OCI-M1 (cell line): ENCODE data around the gene USP17L18.
"Not testable (repeated sequence)": the region's sequence is repeated elsewhere in the genome, so short reads cannot be mapped to it uniquely, and the experiment has no call there.

Experiments used
- DNase-seq: peaks from one replicate; lab custom pipeline; 2025; lab: John Stamatoyannopoulos, UW

Gene USP17L18

GRCh38 chr4:9247953-9248680 is at the start of gene USP17L18:
TSS of gene USP17L18 (plus strand) at chr4:9248630. CDS start at chr4:9248630, 0 bp downstream.
- not testable (repeated sequence) for DNase-seq

- DNase-seq: not testable (repeated sequence)
These were observed 38.1 kb upstream of the USP17L18 start, which contains the start of gene USP17L10 for GRCh38 chr4:9210357-9210756. TSS of gene USP17L10 (plus strand) at chr4:9210657. CDS start at chr4:9210657, 0 bp downstream.

DNA sequence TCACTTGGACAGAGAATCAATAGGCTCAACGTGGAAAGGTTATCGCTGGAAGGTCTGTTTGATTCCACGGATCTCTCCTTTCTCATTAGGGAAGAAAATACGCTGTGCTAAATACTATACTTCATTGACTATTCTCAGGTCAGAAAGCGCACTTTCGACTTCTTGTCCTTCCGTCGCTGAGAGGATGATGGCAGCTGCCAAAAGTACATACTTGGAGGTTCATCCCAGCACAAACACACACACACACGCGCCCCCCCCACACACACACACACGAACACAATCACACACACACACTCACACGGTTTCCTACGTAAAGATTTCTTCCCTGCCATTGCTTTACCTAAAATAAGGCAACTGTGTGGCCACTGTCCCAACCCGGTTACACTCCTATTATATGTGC is 33.7 kb upstream of the USP17L18 start:
- not testable (repeated sequence) for DNase-seq

- DNase-seq: not testable (repeated sequence)
These were observed 33.3 kb upstream of the USP17L18 start, which contains the start of gene USP17L11 for GRCh38 chr4:9215105-9215504. TSS of gene USP17L11 (plus strand) at chr4:9215405. CDS start at chr4:9215405, 0 bp downstream.

DNA sequence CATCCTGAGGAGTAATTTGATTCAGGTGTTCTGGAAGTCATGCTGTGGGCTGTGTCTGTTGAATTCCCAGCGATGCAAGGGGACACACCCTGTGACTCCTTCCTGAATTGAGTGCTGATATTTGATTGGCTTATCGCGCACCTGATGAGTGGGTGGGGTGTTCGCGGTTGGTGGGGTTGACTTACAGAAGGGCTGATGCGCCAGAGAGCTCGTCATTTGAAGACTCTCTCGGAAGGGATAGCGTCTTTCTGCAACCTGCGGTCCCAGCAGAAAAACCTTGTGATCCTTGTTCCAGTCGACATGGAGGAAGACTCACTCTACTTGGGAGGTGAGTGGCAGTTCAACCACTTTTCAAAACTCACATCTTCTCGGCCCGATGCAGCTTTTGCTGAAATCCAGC is 28.6 kb upstream of the USP17L18 start, which contains the start of gene USP17L12:
Gene USP17L12 (plus strand): TSS at position 301 of the 400 bp plus-strand sequence. CDS start 0 bp downstream, at position 301.
- DNase-seq: not testable (repeated sequence)

- not testable (repeated sequence) for DNase-seq
These were observed 23.8 kb upstream of the USP17L18 start, which contains the start of gene USP17L13 for GRCh38 chr4:9224596-9224995. TSS of gene USP17L13 (plus strand) at chr4:9224896. CDS start at chr4:9224896, 0 bp downstream.

- DNase-seq: not testable (repeated sequence)
These were observed 18.2 kb upstream of the USP17L18 start for GRCh38 chr4:9230249-9230648.

- not testable (repeated sequence) for DNase-seq
These were observed 14.3 kb upstream of the USP17L18 start, which contains the start of gene USP17L15 for GRCh38 chr4:9234085-9234484. TSS of gene USP17L15 (plus strand) at chr4:9234385. CDS start at chr4:9234385, 0 bp downstream.

DNA sequence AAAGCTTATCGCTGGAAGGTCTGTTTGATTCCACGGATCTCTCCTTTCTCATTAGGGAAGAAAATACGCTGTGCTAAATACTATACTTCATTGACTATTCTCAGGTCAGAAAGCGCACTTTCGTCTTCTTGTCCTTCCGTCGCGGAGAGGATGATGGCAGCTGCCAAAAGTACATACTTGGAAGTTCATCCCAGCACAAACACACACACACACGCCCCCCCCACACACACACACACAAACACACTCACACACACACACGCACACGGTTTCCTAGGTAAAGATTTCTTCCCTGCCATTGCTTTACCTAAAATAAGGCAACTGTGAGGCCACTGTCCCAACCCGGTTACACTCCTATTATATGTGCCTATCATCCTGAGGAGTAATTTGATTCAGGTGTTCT is 10.0 kb upstream of the USP17L18 start:
- not testable (repeated sequence) for DNase-seq

GRCh38 chr4:9243579-9243978 is 4.9 kb upstream of the USP17L18 start, which contains the start of gene USP17L17:
TSS of gene USP17L17 (plus strand) at chr4:9243879. CDS start at chr4:9243879, 0 bp downstream.
- DNase-seq: not testable (repeated sequence)

- DNase-seq: not testable (repeated sequence)
These were observed 4.6 kb downstream of the USP17L18 start, which contains the start of gene USP17L19 for GRCh38 chr4:9253078-9253477. TSS of gene USP17L19 (plus strand) at chr4:9253378. CDS start at chr4:9253378, 0 bp downstream.

- DNase-seq: not testable (repeated sequence)
These were observed 9.4 kb downstream of the USP17L18 start, which contains the start of gene USP17L20 for GRCh38 chr4:9257824-9258223. TSS of gene USP17L20 (plus strand) at chr4:9258124. CDS start at chr4:9258124, 0 bp downstream.

DNA sequence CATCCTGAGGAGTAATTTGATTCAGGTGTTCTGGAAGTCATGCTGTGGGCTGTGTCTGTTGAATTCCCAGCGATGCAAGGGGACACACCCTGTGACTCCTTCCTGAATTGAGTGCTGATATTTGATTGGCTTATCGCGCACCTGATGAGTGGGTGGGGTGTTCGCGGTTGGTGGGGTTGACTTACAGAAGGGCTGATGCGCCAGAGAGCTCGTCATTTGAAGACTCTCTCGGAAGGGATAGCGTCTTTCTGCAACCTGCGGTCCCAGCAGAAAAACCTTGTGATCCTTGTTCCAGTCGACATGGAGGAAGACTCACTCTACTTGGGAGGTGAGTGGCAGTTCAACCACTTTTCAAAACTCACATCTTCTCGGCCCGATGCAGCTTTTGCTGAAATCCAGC is 14.1 kb downstream of the USP17L18 start, which contains the start of gene USP17L21:
Gene USP17L21 (plus strand): TSS at position 301 of the 400 bp plus-strand sequence. CDS start 0 bp downstream, at position 301.
- DNase-seq: not testable (repeated sequence)

GRCh38 chr4:9267319-9267718 is 18.9 kb downstream of the USP17L18 start, which contains the start of gene USP17L22:
TSS of gene USP17L22 (plus strand) at chr4:9267619. CDS start at chr4:9267619, 0 bp downstream.
- DNase-seq: not testable (repeated sequence)

DNA sequence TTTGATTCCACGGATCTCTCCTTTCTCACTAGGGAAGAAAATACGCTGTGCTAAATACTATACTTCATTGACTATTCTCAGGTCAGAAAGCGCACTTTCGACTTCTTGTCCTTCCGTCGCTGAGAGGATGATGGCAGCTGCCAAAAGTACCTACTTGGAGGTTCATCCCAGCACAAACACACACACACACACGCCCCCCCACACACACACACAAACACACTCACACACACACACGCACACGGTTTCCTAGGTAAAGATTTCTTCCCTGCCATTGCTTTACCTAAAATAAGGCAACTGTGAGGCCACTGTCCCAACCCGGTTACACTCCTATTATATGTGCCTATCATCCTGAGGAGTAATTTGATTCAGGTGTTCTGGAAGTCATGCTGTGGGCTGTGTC is 23.3 kb downstream of the USP17L18 start:
- DNase-seq: not testable (repeated sequence)
